Nephron (organoid): ENCODE data around the gene RAPGEF1.

Experiments used
- H3K27ac Mint-ChIP-seq, 3 experiments: 2 replicates each; pipeline ENCODE4 v1.8.0; 2020; ENCODE audit warnings: mixed read lengths in 3 of 3, mild to moderate bottlenecking in 2 of 3, moderate library complexity in 1 of 3
- H3K27me3 Mint-ChIP-seq: 2 replicates; pipeline ENCODE4 v1.8.0; 2021; ENCODE audit warnings: low read depth, mild to moderate bottlenecking, moderate library complexity, mixed read lengths
- H3K36me3 Mint-ChIP-seq: 2 replicates; pipeline ENCODE4 v1.8.0; 2020; ENCODE audit warnings: low read depth, mixed read lengths
- H3K4me1 Mint-ChIP-seq: 2 replicates; pipeline ENCODE4 v1.8.0; 2020; ENCODE audit warnings: mixed read lengths
- H3K4me3 Mint-ChIP-seq, 3 experiments: 2 replicates each; pipeline ENCODE4 v1.8.0; 2020; ENCODE audit warnings: mild to moderate bottlenecking in 3 of 3, mixed read lengths in 3 of 3, moderate library complexity in 2 of 3
- H3K9me3 Mint-ChIP-seq: 2 replicates; pipeline ENCODE4 v1.8.0; 2020; ENCODE audit warnings: mixed read lengths
- TF ChIP-seq, protein P1 (sequence below), 3 experiments: fragments of 200-600 bp; sonication (generic); IDR thresholded peaks; one replicate each; pipeline ENCODE4 v1.5.0; 2021; ENCODE audit warnings: antibody characterized with exemption in 3 of 3; ENCODE audit not compliant: unreplicated experiment in 3 of 3

The RAPGEF1 gene

DNA sequence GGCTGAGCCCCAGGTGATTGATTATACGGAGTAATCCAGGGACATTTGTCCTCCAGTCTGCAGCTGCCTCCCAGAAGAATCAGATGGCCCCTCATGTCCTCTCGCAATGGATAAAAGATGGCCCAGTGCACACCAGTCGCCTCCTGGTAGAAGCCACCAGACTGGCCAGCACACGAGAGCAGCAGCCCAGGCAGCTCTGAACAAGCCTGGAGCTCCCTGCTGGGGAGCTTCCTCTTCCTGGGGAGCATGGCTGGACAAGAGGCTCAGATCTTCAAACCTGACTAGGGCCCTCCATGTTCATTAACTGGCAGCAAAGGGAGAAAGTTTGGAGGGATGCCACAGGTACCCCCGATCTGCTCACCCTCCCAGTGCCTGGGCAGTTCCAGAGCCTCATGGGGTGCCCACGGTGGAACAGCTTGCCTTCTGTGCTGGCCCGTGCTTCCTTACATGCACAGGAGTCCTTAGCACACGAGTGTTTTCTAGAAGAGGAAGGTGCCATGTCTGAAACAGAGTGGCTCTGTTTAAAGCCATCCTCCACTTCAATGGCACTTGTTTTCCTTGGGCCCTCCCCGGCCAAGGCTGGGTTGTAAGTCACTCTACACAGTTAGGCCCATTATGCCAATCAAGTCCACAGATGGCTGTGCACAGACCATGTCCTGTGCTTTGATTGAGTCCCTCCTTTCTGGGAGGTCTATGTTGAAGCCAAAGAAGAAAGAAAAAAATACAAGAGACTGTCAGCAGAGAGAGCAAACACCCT is 118.9 kb downstream of the RAPGEF1 start:
- peak overlapping the region in 1 of 3 experiments; percentile 23 for H3K27ac Mint-ChIP-seq
- H3K27me3 Mint-ChIP-seq = peaks cover 3% of the 10 kb centered on the region
- peaks cover 50% of the 10 kb centered on the region for H3K4me1 Mint-ChIP-seq
- TF ChIP-seq, protein P1, sequence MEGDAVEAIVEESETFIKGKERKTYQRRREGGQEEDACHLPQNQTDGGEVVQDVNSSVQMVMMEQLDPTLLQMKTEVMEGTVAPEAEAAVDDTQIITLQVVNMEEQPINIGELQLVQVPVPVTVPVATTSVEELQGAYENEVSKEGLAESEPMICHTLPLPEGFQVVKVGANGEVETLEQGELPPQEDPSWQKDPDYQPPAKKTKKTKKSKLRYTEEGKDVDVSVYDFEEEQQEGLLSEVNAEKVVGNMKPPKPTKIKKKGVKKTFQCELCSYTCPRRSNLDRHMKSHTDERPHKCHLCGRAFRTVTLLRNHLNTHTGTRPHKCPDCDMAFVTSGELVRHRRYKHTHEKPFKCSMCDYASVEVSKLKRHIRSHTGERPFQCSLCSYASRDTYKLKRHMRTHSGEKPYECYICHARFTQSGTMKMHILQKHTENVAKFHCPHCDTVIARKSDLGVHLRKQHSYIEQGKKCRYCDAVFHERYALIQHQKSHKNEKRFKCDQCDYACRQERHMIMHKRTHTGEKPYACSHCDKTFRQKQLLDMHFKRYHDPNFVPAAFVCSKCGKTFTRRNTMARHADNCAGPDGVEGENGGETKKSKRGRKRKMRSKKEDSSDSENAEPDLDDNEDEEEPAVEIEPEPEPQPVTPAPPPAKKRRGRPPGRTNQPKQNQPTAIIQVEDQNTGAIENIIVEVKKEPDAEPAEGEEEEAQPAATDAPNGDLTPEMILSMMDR (IDR thresholded peaks at IDR 0.05; ENCODE audit: unreplicated experiment in 3 of 3) = no peak
- no peaks in the 10 kb centered on the region for H3K9me3 Mint-ChIP-seq
- H3K36me3 Mint-ChIP-seq = peaks cover 60% of the 10 kb centered on the region
- no peak overlapping the region for H3K4me3 Mint-ChIP-seq

GRCh38 chr9:131619680-131620079 is 120.2 kb downstream of the RAPGEF1 start:
- H3K36me3 Mint-ChIP-seq = peaks cover 66% of the 10 kb centered on the region
- no peak overlapping the region for H3K27ac Mint-ChIP-seq
- H3K27me3 Mint-ChIP-seq = peaks cover 3% of the 10 kb centered on the region

GRCh38 chr9:131618785-131619184 is 121.1 kb downstream of the RAPGEF1 start:
- H3K27me3 Mint-ChIP-seq = peaks cover 3% of the 10 kb centered on the region
- H3K27ac Mint-ChIP-seq = peak overlapping the region in 1 of 3 experiments; percentile 37
- peaks cover 68% of the 10 kb centered on the region for H3K36me3 Mint-ChIP-seq
- no peaks in the 10 kb centered on the region for H3K9me3 Mint-ChIP-seq
- TF ChIP-seq, protein P1 (IDR thresholded peaks at IDR 0.05; ENCODE audit: unreplicated experiment in 3 of 3) = no peak
- peaks cover 32% of the 10 kb centered on the region for H3K4me1 Mint-ChIP-seq
- no peak overlapping the region for H3K4me3 Mint-ChIP-seq

More at GRCh38 chr9:131619680-131620079, 120.2 kb downstream of the RAPGEF1 start:
- H3K4me3 Mint-ChIP-seq = no peak overlapping the region
- H3K4me1 Mint-ChIP-seq = peaks cover 37% of the 10 kb centered on the region
- TF ChIP-seq, protein P1 (IDR thresholded peaks at IDR 0.05; ENCODE audit: unreplicated experiment in 3 of 3) = no peak
- no peaks in the 10 kb centered on the region for H3K9me3 Mint-ChIP-seq

- H3K4me1 Mint-ChIP-seq = peaks cover 33% of the 10 kb centered on the region
- peaks cover 71% of the 10 kb centered on the region for H3K36me3 Mint-ChIP-seq
- H3K27ac Mint-ChIP-seq = peak overlapping the region; percentile 30 to 61 (median 37)
- TF ChIP-seq, protein P1 (IDR thresholded peaks at IDR 0.05; ENCODE audit: unreplicated experiment in 3 of 3) = no peak
- no peak overlapping the region for H3K4me3 Mint-ChIP-seq
- H3K27me3 Mint-ChIP-seq = peaks cover 3% of the 10 kb centered on the region
- H3K9me3 Mint-ChIP-seq = no peaks in the 10 kb centered on the region
Observed at GRCh38 chr9:131618071-131618479, 121.8 kb downstream of the RAPGEF1 start.

DNA sequence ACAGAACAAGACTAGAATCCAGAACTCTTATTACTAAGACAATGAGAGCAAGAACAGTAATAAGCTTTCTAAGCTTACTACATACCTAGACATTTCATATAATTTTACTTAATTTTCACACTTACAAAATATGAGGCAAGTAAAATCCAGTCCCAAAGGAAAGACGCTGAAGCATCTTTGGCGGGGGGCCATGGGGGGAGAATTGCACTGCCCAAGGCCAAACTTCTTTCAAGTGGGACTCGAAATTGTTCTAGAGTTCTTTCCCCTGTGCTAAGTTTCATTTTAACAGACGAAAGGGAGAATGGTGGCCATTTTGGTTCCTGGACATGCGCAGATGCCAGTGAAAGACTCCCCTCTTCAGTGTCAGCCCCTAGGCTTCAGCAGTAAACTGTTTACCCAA is 122.3 kb downstream of the RAPGEF1 start:
- TF ChIP-seq, protein P1 (IDR thresholded peaks at IDR 0.05; ENCODE audit: unreplicated experiment in 3 of 3) = no peak
- peaks cover 73% of the 10 kb centered on the region for H3K36me3 Mint-ChIP-seq
- H3K4me1 Mint-ChIP-seq = peaks cover 38% of the 10 kb centered on the region
- no peak overlapping the region for H3K4me3 Mint-ChIP-seq
- H3K9me3 Mint-ChIP-seq = no peaks in the 10 kb centered on the region
- H3K27me3 Mint-ChIP-seq = peaks cover 3% of the 10 kb centered on the region
- peak overlapping the region; percentile 30 to 61 (median 37) for H3K27ac Mint-ChIP-seq
